NCI-H2227 (cell line): ENCODE measurements around the gene LGALS4.
"Not testable (repeated sequence)": the region's sequence is repeated elsewhere in the genome, so short reads cannot be mapped to it uniquely, and the experiment has no call there.

ENCODE experiments used
- DNase-seq: peaks from one replicate; lab custom pipeline; 2025; ENCODE audit not compliant: unreplicated experiment; lab: John Stamatoyannopoulos, UW

Gene LGALS4

GRCh38 chr19:38796154-38796553, 16.6 kb downstream of the LGALS4 start:
- no peak for DNase-seq

GRCh38 chr19:38795549-38795948, 17.2 kb downstream of the LGALS4 start:
- DNase-seq, result no peak

GRCh38 chr19:38793671-38794070, 19.1 kb downstream of the LGALS4 start:
- DNase-seq, result no peak

DNA sequence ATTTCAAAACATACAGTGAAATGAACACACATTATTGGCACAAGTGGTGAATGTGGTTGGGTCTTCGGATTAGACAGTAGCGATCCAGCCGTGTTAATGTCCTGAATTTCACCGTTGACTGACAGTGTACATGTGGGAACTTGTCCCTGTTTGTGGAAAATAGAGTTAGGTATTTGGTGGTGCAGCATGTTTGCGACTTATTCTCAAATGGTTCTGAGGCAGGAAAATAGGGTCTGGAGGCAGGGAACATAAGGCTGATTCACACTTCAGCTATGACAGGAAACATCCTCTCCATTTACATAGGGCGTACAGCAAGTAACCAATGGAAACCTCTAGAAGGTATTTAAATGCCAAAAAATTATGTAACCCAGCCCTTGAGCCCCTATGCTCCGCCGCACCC, 19.6 kb downstream of the LGALS4 start:
- no peak for DNase-seq

DNA sequence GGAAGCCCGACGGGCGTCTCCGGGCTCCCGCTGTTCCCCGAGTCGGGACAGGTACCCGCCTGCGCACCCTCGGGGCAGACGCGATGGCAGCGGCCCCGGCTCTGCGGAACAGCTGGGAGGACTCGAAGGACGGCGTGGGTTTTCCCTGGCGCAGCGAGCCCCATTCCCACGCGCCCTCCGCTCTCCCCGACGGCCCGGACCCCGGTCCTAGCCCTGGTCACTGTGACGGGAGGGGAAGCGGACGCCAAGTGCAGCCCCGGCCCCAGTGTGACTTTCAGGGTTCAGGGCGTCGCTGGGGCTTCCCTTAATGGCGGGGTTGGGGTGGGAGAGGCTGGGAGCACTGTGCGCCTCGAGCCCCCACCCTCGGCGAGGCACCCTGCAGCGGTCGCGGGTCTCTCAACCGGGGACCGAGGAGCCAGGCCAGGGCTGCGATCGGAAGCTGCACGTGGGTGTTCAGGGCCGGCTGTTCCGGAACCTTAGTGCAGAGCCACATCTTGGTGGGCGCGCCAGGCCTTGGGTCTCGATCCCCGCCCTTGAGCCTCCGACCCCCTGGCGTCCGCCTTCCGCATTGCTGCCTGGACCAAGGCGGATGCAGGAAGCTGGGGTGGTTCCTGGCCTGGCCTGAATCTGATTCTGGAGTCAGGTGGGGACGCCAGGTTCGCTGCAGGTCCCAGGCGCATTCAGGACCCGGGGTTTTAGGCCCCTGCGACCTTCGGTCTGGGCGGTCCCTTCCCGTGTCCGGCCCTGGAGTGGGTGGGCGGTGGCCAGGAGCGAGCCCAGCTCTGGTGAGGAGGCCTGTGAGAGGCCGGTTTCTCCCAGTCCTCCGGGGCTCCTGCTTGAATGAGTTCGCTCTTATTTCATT, 20.3 kb downstream of the LGALS4 start:
- no peak for DNase-seq

DNA sequence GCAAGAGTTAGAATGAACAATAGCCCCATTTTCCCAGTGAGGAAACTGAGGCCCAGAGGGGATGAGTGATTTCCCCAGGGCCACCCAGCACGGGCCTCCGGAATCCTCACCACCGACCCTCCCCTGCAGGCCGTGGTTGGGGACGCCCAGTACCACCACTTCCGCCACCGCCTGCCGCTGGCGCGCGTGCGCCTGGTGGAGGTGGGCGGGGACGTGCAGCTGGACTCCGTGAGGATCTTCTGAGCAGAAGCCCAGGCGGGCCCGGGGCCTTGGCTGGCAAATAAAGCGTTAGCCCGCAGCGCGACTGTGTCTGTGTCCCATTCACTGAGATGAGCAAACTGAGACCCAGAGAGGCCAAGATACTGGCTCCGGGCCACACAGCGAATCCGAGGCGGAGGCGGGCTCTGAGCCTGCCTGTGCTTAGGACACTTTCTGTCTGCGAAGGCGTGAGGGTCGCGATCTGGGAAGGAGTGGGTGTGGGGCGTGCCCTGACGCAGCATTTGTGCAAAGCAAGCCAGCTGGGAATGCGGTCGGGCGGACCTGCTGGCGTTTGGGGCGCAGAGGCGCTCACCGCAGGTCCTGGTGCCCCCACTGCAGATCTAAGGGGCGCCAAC, 21.2 kb downstream of the LGALS4 start:
- DNase-seq, result not testable (repeated sequence)

DNA sequence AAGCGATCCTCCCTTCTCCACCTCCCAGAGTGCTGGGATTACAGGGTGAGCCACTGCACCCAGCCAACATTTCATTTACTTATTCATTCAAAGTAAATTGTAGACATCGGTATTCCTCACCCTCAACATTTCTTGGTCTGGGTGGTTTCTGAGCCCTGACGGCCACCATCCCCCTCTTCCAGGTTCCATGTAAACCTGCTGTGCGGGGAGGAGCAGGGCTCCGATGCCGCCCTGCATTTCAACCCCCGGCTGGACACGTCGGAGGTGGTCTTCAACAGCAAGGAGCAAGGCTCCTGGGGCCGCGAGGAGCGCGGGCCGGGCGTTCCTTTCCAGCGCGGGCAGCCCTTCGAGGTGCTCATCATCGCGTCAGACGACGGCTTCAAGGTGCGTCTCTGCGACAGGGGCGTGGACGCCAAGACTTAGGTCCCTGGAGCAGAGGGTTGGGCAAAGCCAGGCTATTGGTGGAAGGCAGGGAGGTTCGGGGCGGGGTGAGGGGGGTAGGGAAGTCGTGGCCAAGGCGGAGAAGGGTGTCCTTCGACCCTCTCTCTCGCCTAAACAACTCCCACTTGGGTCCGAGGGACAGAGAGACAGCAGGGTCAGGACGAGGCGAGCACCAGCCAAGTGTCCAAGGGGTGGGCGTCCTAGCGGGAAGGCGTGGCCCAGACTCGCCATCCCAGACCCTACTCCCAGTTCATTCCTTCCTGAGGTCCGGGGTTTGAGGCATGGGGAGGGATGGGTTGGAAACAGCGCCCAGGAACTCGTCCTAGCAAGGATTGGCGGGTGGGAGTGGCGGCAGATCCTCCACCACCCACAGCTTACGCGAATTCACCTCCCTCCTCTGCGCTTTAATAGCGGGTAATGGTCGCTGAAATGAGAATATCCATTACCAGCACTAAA, 22.0 kb downstream of the LGALS4 start:
- DNase-seq, result not testable (repeated sequence)

DNA sequence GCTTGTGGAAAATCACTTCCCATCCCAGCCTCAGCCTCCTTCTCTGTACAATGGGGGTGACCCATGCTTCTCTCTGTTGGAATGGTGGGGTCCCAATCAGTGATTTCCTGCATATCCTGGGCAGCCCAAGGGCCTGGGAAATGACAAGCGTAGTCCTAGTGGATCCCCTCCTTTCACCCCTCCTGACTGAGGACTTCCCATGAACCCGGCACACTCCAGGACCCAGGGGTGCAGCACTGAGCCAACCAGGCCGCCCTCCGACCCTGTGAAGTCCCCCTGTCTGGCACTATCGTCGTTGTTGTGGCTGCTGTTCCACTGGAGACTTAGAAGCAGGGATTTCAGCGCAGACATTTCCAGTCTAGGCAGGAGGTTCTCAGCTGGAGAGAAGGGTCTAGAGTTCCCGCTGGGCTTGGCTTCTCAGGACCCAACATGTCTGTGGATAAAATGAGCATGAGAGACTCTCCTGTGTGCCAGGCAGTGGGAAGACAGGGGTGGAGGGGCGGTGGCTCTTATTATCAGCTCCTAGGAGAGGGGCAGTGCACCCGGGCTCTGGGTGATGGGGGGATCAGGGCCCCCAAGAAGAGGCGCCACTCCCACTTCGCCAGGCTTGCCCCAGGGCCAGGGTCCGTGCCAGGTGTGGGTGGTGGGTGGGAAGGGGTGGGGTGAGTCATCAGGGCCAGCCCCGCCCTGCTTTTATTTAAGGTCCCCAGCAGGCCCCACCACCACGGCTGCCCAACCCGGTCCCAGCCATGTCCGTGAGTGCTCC, 24.1 kb downstream of the LGALS4 start, which contains the start of gene LGALS7B:
Gene LGALS7B (plus strand): TSS at position 723 of the 766 bp plus-strand sequence. CDS start 27 bp downstream, at position 750.
- DNase-seq, result no peak

- no peak for DNase-seq
Observed at GRCh38 chr19:38786572-38787265, 26.0 kb downstream of the LGALS4 start.

- not testable (repeated sequence) for DNase-seq
Observed at GRCh38 chr19:38786061-38786460, 26.7 kb downstream of the LGALS4 start.

GRCh38 chr19:38785187-38785699, 27.5 kb downstream of the LGALS4 start:
- no peak for DNase-seq

- no peak for DNase-seq
Observed at GRCh38 chr19:38784224-38784623, 28.5 kb downstream of the LGALS4 start.

DNA sequence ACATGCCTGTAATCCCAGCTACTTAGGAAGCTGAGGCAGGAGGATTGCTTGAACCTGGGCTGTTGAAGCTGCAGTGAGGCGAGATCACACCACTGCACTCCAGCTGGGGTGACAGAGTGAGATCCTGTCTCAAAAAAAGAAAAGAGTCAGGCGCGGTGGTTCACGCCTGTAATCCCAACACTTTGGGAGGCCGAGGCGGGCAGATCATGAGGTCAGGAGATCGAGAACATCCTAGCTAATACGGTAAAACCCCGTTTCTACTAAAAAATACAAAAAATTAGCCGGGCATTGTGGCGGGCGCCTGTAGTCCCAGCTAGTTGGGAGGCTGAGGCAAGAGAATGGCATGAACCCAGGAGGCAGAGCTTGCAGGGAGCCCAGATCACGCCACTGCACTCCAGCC, 30.5 kb downstream of the LGALS4 start:
- DNase-seq, result not testable (repeated sequence)

DNA sequence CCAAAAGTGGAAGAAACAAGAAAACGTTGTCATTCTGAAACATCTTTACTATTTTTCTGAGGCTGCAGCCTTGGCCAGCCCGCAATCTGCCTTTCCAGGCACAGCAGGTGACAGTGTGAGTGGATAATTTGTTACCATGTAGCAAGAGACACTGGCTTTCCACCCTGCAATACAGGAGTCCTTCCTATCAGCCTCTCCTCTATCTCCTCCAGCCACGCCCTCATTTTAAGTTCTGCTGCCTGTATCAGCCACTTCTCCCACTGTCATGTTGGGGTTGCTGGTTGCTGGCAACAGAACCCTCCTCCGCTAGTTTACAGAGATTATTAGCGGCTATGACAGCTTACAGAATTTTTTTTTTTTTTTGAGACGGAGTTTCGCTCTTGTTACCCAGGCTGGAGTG, 31.7 kb downstream of the LGALS4 start:
- DNase-seq, result peak; percentile 96

GRCh38 chr19:38780443-38780842, 32.3 kb downstream of the LGALS4 start:
- DNase-seq, result no peak

DNA sequence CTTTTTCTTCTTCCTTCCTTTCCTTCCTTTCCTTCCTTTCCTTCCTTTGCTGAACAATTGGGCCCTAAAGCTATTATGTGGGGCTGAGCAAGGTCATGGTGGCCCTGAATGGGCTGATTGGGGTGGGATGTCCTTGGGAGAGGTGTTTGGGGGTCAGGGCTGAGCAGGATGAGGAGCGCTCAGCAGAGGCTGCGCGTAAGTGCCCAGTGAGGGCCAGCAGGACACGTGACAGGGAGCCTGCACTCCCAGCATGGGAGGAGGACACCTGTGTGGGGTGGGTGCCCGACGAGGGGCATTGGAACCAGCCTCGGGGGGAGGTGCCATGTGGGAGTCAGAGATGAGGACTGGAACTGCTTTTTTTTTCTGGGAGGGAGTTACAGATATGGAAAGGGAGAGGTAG, 34.0 kb downstream of the LGALS4 start:
- DNase-seq, result no peak

DNA sequence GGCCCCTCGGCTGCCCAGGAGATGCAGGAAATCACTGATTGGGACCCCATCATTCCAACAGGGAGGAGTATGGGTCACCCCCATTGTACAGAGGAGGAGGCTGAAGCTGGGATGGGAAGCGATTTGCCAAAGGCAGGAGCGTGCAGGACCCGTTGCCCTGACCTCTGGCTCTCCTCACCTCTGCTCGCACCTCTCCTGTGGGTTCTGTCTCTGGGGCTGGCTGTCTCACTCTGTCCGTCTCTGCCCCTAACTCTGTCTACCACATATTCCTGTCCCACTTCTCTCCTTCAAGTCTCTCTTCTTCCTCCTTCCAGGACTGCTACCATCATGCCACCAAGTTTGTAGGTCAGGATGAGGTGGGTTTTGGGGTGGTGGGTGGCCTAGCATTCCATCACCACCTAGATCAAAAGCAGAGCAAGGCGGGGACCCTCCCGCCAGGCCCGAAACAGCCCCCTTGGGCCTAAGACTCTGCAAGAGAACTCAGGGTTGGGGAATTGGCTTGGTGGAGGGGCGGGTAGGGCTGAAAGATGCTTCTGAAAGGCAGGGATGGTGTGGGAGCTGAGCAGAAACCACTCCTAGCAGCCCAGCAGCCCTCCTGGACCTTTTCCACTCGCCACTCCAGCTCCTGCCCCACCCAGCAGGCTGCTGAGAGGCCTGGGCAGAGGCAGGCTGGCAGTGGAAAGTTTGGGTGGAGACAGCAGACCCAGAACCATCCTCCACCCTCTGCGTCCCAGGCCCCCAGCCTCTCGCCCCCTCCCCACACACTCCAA, 38.4 kb downstream of the LGALS4 start:
- no peak for DNase-seq

- no peak for DNase-seq
Observed at GRCh38 chr19:38773469-38774177, 39.1 kb downstream of the LGALS4 start, which contains the start of gene LGALS7. Gene LGALS7, minus strand, starts transcription at chr19:38773517. Its CDS starts 25 bp downstream, at chr19:38773492.
